ENCODE data around the gene HPSE2. TPM values are rescaled to one million over a fixed set of nuclear protein-coding genes. Genes with fewer than 3 reads are reported as not detected.

Gene HPSE2
- total RNA-seq, 1 donor from 2014 or later, result not detected

DNA sequence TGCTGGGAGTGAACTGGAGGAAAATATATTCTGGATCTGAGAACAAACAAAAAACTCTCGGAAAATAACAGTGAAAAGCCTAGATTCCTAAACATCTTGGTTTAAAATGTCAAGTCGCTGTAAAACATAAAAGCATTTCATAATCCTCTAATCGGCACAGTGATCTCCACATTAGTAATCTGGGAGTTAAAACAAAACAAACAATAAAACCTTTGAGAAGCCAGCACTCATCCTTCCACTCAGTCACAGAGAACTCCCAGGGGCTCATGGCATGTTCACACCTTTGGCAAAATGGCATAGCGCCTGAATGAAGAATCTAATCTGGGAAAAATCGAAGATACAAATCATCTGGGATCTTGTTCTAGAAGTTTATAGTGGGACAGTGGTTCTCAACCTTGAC is 764.8 kb downstream of the HPSE2 start:
- TF ChIP-seq, protein P1, sequence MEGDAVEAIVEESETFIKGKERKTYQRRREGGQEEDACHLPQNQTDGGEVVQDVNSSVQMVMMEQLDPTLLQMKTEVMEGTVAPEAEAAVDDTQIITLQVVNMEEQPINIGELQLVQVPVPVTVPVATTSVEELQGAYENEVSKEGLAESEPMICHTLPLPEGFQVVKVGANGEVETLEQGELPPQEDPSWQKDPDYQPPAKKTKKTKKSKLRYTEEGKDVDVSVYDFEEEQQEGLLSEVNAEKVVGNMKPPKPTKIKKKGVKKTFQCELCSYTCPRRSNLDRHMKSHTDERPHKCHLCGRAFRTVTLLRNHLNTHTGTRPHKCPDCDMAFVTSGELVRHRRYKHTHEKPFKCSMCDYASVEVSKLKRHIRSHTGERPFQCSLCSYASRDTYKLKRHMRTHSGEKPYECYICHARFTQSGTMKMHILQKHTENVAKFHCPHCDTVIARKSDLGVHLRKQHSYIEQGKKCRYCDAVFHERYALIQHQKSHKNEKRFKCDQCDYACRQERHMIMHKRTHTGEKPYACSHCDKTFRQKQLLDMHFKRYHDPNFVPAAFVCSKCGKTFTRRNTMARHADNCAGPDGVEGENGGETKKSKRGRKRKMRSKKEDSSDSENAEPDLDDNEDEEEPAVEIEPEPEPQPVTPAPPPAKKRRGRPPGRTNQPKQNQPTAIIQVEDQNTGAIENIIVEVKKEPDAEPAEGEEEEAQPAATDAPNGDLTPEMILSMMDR (conservative IDR thresholded peaks at IDR 0.05; ENCODE audit: low read depth, low read length), result no peak

GRCh38 chr10:98469001-98469931 is 766.4 kb downstream of the HPSE2 start:
- DNase-seq (ENCODE audit: low read depth), result no peak
- TF ChIP-seq, protein P1 (conservative IDR thresholded peaks at IDR 0.05; ENCODE audit: low read depth, low read length), result no peak
- H3K4me3 ChIP-seq (ENCODE audit: low read depth, low read length), result no peak overlapping the region

More for the DNA sequence above, 764.8 kb downstream of the HPSE2 start:
- no peak overlapping the region for H3K4me3 ChIP-seq (ENCODE audit: low read depth, low read length)
- DNase-seq (ENCODE audit: low read depth), result no peak

DNA sequence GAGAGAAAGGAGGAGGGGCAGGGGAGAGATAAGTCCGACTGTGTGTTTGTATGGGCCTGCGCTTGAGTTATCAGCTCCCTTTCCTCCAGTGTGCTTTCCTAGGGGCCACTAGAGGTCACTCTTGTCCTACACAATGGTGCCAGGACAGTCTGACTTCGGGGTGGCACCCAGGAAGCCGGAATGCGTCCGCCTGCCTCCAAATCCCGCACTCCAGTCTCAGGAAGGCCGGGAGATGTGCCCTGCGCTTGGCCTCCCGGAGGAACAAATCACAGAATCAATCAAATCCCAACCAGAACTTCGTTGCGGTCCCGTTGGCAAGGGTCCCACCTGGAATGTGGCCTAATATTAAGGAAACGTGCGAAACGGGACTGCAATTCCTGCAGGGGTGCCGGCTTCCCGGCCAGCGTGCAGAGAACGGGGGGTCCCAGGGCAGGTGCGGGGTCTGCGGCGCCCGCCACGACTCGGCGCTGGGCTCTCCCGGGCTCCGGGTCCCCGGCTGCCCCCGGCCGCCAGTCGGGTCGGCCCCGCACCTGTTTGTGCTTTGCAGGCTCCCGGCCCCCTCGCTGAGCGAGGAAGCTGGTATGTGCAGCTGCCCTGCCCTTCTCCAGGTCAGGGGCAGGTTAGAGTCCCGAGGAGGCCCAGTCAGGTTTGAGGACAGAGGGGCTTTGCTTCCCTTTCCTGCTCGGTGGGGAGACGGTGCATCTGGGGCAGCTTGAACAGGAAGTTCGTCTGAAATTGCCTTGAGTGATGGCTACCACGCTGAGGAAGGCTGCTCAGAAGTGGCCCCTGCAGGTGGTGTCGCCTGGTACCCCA is 767.9 kb downstream of the HPSE2 start:
- peak overlapping the region; percentile 69 for H3K4me3 ChIP-seq (ENCODE audit: low read depth, low read length)
- DNase-seq (ENCODE audit: low read depth), result peak; percentile 40
- TF ChIP-seq, protein P1 (conservative IDR thresholded peaks at IDR 0.05; ENCODE audit: low read depth, low read length), result peak; percentile 89

DNA sequence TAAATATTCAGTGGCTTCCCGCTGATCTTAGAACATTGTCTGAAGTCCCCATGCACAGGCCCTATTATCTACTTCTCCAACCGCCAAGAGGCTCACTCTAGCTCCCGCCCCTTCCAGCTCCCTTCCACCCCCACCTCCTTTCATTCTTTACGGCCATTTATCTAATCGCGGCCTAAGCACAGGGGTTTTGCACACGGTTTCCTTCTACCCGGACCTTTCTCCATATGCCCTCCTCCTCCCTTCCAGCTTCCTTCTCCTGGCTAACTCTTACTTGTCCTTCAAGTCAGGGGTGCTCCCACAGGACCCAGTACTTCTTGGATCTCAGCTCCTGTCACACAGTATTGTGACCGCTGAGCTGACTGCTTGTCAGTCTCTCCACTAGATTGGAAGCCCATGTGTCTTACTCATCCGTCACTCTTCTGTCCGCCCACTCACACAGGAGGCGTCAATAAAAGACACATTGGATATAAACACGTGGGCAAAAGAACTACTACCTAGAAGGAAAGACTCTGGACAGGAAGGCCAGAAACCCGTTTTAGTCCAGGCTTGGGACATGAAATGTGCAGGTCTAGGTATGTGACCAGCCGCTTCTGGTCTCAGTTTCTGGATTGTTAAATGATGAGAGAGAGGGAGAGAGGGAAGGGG is 768.7 kb downstream of the HPSE2 start:
- H3K4me3 ChIP-seq (ENCODE audit: low read depth, low read length), result no peak overlapping the region
- DNase-seq (ENCODE audit: low read depth), result no peak
- TF ChIP-seq, protein P1 (conservative IDR thresholded peaks at IDR 0.05; ENCODE audit: low read depth, low read length), result no peak

GRCh38 chr10:98465866-98466265 is 769.8 kb downstream of the HPSE2 start:
- TF ChIP-seq, protein P1 (conservative IDR thresholded peaks at IDR 0.05; ENCODE audit: low read depth, low read length), result no peak
- no peak overlapping the region for H3K4me3 ChIP-seq (ENCODE audit: low read depth, low read length)
- DNase-seq (ENCODE audit: low read depth), result no peak

GRCh38 chr10:98463976-98464754 is 771.5 kb downstream of the HPSE2 start:
- H3K4me3 ChIP-seq (ENCODE audit: low read depth, low read length), result no peak overlapping the region
- DNase-seq (ENCODE audit: low read depth), result no peak
- TF ChIP-seq, protein P1 (conservative IDR thresholded peaks at IDR 0.05; ENCODE audit: low read depth, low read length), result no peak

Data from epithelial cell of proximal tubule (primary cell).